ENCODE results near the gene LSM12. TPM values are rescaled to one million over a fixed set of nuclear protein-coding genes. Genes with fewer than 3 reads are reported as not detected.
A peak's percentile ranks its signal among the peaks of the same experiment; 100 is the strongest.
"Not testable (repeated sequence)": the region's sequence is repeated elsewhere in the genome, so short reads cannot be mapped to it uniquely, and the experiment has no call there.

The LSM12 gene
- total RNA-seq, 4 donors from 2014 or later = 37.8 to 59.2 (median 46.0) TPM

DNA sequence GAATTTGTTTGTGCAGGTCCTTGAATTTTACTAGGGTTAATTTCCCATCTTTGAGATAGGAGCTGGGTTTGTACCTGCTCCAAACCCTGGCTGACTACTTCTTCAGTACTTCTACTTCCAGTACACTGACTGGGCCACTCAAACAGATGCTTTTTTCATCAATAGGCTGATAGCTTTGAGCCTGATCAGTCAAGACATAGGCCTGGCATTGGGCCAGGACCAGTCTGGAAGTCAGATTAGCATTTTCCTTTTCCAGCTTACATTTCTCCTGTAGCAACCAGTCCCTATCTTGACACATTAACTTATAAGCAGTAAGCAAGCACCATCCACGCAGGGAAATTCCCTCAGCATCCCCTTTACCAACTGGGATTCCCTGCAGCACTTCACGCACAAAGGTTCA, 44.2 kb downstream of the LSM12 start:
- intact Hi-C loops (cut with DNase I) = no loop called here
- peaks cover 0 to 34% (median 19%) of the 10 kb centered on the region in 4 donors for H3K36me3 ChIP-seq
- H3K27ac ChIP-seq (replicated peaks in 1 of 4) = no peak overlapping the region
- 100% methylated on average over 2 of the region's 2 CpGs for WGBS
- no peaks in the 10 kb centered on the region for H3K27me3 ChIP-seq
- no peaks in the 10 kb centered on the region for H3K9me3 ChIP-seq
- TF ChIP-seq POLR2AphosphoS5 (IDR thresholded peaks at IDR 0.05) (no peak), POLR2A (IDR thresholded peaks at IDR 0.05; ENCODE audit: low read depth) (no peak), EP300 (IDR thresholded peaks at IDR 0.05) (no peak)
- TF ChIP-seq, protein P1, sequence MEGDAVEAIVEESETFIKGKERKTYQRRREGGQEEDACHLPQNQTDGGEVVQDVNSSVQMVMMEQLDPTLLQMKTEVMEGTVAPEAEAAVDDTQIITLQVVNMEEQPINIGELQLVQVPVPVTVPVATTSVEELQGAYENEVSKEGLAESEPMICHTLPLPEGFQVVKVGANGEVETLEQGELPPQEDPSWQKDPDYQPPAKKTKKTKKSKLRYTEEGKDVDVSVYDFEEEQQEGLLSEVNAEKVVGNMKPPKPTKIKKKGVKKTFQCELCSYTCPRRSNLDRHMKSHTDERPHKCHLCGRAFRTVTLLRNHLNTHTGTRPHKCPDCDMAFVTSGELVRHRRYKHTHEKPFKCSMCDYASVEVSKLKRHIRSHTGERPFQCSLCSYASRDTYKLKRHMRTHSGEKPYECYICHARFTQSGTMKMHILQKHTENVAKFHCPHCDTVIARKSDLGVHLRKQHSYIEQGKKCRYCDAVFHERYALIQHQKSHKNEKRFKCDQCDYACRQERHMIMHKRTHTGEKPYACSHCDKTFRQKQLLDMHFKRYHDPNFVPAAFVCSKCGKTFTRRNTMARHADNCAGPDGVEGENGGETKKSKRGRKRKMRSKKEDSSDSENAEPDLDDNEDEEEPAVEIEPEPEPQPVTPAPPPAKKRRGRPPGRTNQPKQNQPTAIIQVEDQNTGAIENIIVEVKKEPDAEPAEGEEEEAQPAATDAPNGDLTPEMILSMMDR (IDR thresholded peaks at IDR 0.05) = no peak
- no peak for DNase-seq (ENCODE audit: extremely low spot score)
- H3K4me3 ChIP-seq = no peak overlapping the region
- H3K4me1 ChIP-seq = no peaks in the 10 kb centered on the region

DNA sequence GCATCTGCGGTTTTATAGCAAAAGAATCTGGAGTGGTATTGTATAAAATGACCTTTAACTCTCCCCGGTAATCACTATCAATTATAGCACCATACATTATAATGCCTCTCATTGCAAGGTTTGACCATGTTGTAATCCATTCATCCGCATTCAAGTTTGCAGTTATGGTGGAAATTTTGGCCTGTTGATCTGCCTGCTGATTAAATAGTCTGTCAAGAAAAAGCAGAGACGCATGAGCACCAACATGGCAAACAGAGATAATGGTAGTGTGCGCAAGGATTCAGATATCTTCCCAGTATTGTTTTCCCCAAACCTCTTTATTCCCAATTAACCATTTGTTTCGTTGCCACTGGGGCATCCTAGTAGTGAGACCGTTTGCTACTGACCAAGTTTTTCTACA, 45.2 kb downstream of the LSM12 start:
- H3K27ac ChIP-seq (replicated peaks in 1 of 4); H3K4me3 ChIP-seq; intact Hi-C loops (cut with DNase I); H3K9me3 ChIP-seq; DNase-seq (ENCODE audit: extremely low spot score); H3K4me1 ChIP-seq; H3K27me3 ChIP-seq: not testable (repeated sequence)
- 93% methylated on average over 7 of the region's 7 CpGs for whole genome bisulfite sequencing
- peaks cover 0 to 34% (median 19%) of the 10 kb centered on the region in 4 donors for H3K36me3 ChIP-seq

DNA sequence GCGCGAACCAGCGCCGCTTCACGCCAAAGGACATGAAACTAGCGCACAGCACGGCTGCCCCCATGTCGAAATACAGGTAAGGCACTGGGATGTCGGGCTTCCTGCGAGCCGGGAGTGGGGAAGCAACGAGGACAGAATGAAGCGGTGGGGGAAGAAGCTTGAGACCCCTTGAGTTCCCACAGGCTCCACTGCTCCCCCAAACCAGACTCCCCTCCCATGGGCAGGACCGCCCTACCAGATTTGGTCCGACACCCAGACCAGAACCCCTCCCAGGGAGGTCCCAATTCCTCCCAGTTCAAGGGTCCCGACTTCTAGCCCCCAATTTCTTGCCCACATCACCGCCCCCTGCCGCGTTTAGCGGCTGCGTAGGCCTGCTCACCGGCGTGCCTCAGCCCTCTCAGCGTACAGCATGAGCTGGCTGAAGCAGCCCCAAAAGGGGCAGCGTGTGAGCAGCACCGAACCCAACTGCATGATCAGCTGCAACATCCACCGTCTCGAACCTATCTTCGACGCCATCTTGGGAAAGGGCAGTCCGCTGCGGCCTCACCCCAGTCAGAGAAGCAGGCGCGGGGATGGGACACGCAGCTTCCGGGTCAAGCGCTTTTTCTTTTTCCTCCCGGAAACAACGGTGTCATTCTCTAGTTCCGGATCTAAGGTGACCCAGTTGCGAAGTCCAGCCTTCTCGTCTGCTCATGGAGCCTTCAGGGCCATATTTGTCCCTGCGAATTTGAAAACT, 51.9 kb downstream of the LSM12 start, which contains the start of gene TMEM101:
TMEM101 (minus strand) TSS at position 527 of the 736 bp plus-strand sequence; CDS start at position 516, 11 bp downstream.
- TF ChIP-seq POLR2AphosphoS5 (IDR thresholded peaks at IDR 0.05) (peak; percentile 76 to 96), EP300 (IDR thresholded peaks at IDR 0.05) (no peak), POLR2A (IDR thresholded peaks at IDR 0.05; ENCODE audit: low read depth) (peak; percentile 16)
- TF ChIP-seq, protein P1 (IDR thresholded peaks at IDR 0.05) = peak in 1 of 3 experiments; percentile 44
- Histone ChIP-seq H3K9me3 (no peaks in the 10 kb centered on the region), H3K27ac (replicated peaks in 1 of 4) (peak within 1 kb of the TSS; percentile 70 to 83 (median 78)), H3K27me3 (no peaks in the 10 kb centered on the region), H3K4me3 (peak within 1 kb of the TSS; percentile 74 to 89 (median 83)), H3K4me1 (peaks cover 17 to 28% (median 22%) of the 10 kb centered on the region in 4 donors), H3K36me3 (peaks cover 0 to 30% (median 13%) of the 10 kb centered on the region in 4 donors)
- intact Hi-C loops (cut with DNase I) = no loop called here
- DNase-seq (ENCODE audit: extremely low spot score) = peak; percentile 96
- WGBS = 2% methylated on average over 43 of the region's 43 CpGs

DNA sequence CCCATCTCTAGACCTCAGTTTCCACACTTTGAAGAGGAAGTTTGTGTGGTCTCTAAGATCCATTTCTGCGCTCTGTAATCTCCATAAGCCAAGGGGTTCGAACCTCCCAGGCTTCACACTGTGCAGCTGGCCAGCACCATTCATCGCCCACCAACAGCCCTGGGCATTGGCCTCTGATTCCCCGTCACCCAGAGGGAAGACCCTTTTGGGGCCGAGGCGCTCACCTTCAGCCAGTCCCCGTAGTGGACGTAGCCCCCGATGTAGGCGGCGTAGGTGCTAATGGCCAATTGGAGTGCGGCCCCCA, 52.4 kb downstream of the LSM12 start:
- Histone ChIP-seq H3K9me3 (no peaks in the 10 kb centered on the region), H3K36me3 (peaks cover 0 to 34% (median 17%) of the 10 kb centered on the region in 4 donors), H3K4me1 (peaks cover 17 to 28% (median 22%) of the 10 kb centered on the region in 4 donors), H3K4me3 (peak overlapping the region; percentile 74 to 89 (median 83)), H3K27me3 (no peaks in the 10 kb centered on the region), H3K27ac (replicated peaks in 1 of 4) (peak overlapping the region; percentile 70 to 83 (median 78))
- no peak for DNase-seq (ENCODE audit: extremely low spot score)
- TF ChIP-seq POLR2AphosphoS5 (IDR thresholded peaks at IDR 0.05) = no peak
- no peak for TF ChIP-seq EP300 (IDR thresholded peaks at IDR 0.05)
- no peak for TF ChIP-seq POLR2A (IDR thresholded peaks at IDR 0.05; ENCODE audit: low read depth)
- WGBS = 10% methylated on average over 12 of the region's 12 CpGs
- intact Hi-C loops (cut with DNase I) = no loop called here

DNA sequence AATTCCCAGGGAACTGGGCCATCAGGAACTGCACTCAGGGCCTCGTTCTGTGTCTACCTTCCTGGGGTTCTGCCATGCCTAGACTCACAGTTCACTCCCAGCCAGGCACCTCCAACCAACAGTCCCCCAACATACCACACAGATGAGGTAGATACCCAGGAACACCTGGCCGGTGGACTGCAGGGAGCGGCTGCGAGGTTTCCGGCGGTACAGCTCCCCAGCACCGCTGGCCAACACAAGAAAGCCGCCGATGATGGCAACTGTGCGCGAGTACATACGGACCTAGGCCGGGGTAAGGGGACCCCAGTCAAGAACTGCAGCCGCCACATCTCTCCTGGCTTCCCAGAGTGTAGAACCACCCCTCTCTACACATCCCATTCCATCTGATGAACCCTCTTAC, 53.6 kb downstream of the LSM12 start:
- no peak for DNase-seq (ENCODE audit: extremely low spot score)
- H3K36me3 ChIP-seq = peaks cover 0 to 34% (median 17%) of the 10 kb centered on the region in 4 donors
- no peak overlapping the region for H3K4me3 ChIP-seq
- 83% methylated on average over 2 of the region's 14 CpGs for WGBS
- H3K27me3 ChIP-seq = no peaks in the 10 kb centered on the region
- intact Hi-C loops (cut with DNase I) = no loop called here
- peaks cover 21 to 34% (median 27%) of the 10 kb centered on the region in 4 donors for H3K4me1 ChIP-seq
- H3K9me3 ChIP-seq = no peaks in the 10 kb centered on the region
- no peak overlapping the region for H3K27ac ChIP-seq (replicated peaks in 1 of 4)
- no peak for TF ChIP-seq POLR2AphosphoS5 (IDR thresholded peaks at IDR 0.05)
- no peak for TF ChIP-seq EP300 (IDR thresholded peaks at IDR 0.05)
- TF ChIP-seq POLR2A (IDR thresholded peaks at IDR 0.05; ENCODE audit: low read depth) = no peak
- TF ChIP-seq, protein P1 (IDR thresholded peaks at IDR 0.05) = no peak
